Right lobe of liver (tissue), 6 donors: ENCODE results near the gene OSBPL10. TPM values are rescaled to one million over a fixed set of nuclear protein-coding genes. Genes with fewer than 3 reads are reported as not detected.
A peak's percentile ranks its signal among the peaks of the same experiment; 100 is the strongest.

ENCODE experiments used
- ATAC-seq, 4 donors: fragments of 200-7000 bp; cut with Tn5 transposase; one replicate each; pipeline ENCODE4 v1.9.1; 2020; ENCODE audit warnings: mild to moderate bottlenecking in 4 of 4, moderate library complexity in 4 of 4
- DNase-seq, 3 donors: peaks; one replicate each; pipeline ENCODE4 v3.0.0-alpha.2; 2020
- H3K27ac ChIP-seq, 3 donors: fragments of 200-600 bp; one replicate each; pipeline ENCODE4 v1.8.0; 2022
- H3K27me3 ChIP-seq, 2 donors: fragments of 200-600 bp; one replicate each; pipeline ENCODE4 v1.8.0; 2022
- H3K36me3 ChIP-seq, 4 donors: fragments of 200-600 bp; sonication (generic) in 1 of 4; one replicate each; pipeline versions ENCODE4 v1.5.1 to v1.8.0; 2017 to 2022; ENCODE audit warnings: control low read depth in 1 of 4
- H3K4me1 ChIP-seq, 4 donors: fragments of 200-600 bp; sonication (generic) in 1 of 4; one replicate each; pipeline versions ENCODE4 v1.5.1 to v1.8.0; 2017 to 2022; ENCODE audit warnings: control low read depth in 1 of 4
- H3K4me3 ChIP-seq, 3 donors: fragments of 200-600 bp; one replicate each; pipeline ENCODE4 v1.8.0; 2022
- H3K9me3 ChIP-seq, 4 donors: fragments of 200-600 bp; sonication (generic) in 1 of 4; one replicate each; pipeline versions ENCODE4 v1.5.1 to v1.8.0; 2017 to 2022; ENCODE audit warnings: control low read depth in 1 of 4
- POLR2A ChIP-seq: fragments of 450-650 bp; IDR thresholded peaks from one replicate; pipeline ENCODE4 v1.6.1; 2017; ENCODE audit warnings: antibody characterized with exemption, mild to moderate bottlenecking
- WGBS: methylation state at CpG from one replicate; pipeline ENCODE4 v1.1.6; 2018; ENCODE audit warnings: low coverage, low lambda C conversion rate; ENCODE audit not compliant: insufficient coverage; ENCODE audit errors: missing lambda C conversion rate; 5-methylcytosine and 5-hydroxymethylcytosine counted together
- intact Hi-C, 2 donors: fragments of 100-400 bp; cut with DNase I; formaldehyde crosslinking; loops; one replicate each; pipeline versions ENCODE4 v1.11.2 to v1.14.1; 2022
- total RNA-seq, 6 experiments: library from RNA; depleted of rRNA in 2 of 6; stranded (reverse); fragments of >200 nt in 2 of 6; fragmentation: NEBNext Ultra II Directional in 3 of 6; extraction: Animal tissue kit (Norgen Biotek cat#: 25700) in 3 of 6; gene quantifications; one replicate each; pipeline versions ENCODE4 v1.1.0 to v1.2.4, GENCODE V29; 2016 to 2023
- TF ChIP-seq, protein P1 (sequence below), 4 donors: fragments of 200-600 bp in 3 of 4; fragments of 450-650 bp in 1 of 4; IDR thresholded peaks; one replicate each; pipeline versions ENCODE4 v1.5.1 to v1.8.0; 2016 to 2022; ENCODE audit warnings: antibody characterized with exemption in 4 of 4, mild to moderate bottlenecking in 2 of 4
- donor health status: DM: no; HTN: yes; CAD: no.
- donor health status: DM: no; HTN: no; CAD: no.
- donor health status: DM: no; HTN: no; CAD: no.
- donor health status: DM: no; HTN: yes; CAD: no.
- donor health status: DM: no; HTN: yes; CAD: no.

OSBPL10 gene
- total RNA-seq, 6 experiments from 2014 or later = 2.2 to 13.0 (median 3.7) TPM

DNA sequence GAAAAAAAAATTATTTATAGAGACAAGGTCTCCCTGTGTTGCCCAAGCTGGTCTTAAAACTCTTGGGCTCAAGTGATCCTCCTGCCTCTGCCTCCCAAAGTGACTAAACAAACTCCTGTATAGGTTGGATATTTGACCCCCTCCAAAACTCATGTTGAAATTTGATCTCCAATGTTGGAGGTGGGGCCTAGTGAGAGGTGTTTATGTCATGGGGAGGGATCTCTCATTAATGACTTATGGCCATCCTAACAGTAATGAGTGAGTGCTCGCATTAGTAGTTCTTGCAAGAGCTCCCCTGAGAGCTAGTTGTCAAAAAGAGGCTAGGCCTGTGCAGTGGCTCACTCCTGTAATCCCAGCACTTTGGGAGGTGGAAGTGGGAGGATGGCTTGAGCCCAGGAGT, 307.1 kb downstream of the OSBPL10 start:
- H3K27ac ChIP-seq = no peak overlapping the region
- WGBS = 100% methylated on average over 1 of the region's 1 CpG
- intact Hi-C loops = no loop called here
- H3K4me1 ChIP-seq = no peaks in the 10 kb centered on the region
- no peak for ATAC-seq
- no peaks in the 10 kb centered on the region for H3K27me3 ChIP-seq
- no peaks in the 10 kb centered on the region for H3K36me3 ChIP-seq
- DNase-seq = no peak
- no peak overlapping the region for H3K4me3 ChIP-seq
- TF ChIP-seq, protein P1, sequence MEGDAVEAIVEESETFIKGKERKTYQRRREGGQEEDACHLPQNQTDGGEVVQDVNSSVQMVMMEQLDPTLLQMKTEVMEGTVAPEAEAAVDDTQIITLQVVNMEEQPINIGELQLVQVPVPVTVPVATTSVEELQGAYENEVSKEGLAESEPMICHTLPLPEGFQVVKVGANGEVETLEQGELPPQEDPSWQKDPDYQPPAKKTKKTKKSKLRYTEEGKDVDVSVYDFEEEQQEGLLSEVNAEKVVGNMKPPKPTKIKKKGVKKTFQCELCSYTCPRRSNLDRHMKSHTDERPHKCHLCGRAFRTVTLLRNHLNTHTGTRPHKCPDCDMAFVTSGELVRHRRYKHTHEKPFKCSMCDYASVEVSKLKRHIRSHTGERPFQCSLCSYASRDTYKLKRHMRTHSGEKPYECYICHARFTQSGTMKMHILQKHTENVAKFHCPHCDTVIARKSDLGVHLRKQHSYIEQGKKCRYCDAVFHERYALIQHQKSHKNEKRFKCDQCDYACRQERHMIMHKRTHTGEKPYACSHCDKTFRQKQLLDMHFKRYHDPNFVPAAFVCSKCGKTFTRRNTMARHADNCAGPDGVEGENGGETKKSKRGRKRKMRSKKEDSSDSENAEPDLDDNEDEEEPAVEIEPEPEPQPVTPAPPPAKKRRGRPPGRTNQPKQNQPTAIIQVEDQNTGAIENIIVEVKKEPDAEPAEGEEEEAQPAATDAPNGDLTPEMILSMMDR (IDR thresholded peaks at IDR 0.05) = no peak
- no peak for TF ChIP-seq POLR2A
- no peaks in the 10 kb centered on the region for H3K9me3 ChIP-seq

DNA sequence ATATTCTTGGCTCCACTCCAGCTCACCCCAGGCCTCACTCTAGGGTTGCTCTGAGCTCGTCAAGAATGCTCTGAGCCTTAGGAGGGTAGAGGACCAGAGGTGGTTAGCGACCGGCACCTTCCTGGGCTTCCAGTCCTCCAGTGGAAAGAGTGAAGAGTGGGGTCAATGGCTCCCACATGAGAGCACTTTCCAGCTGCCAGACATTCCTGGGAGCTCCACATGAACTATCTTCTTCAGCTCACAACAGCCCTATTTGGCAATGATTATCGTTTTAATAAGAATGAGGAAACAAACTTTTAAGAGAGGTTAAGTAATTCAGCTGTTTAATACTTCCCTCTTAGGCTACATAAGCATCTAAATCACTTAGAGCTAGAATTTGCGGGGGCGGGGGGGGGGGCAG, 309.1 kb downstream of the OSBPL10 start:
- H3K27me3 ChIP-seq = no peaks in the 10 kb centered on the region
- H3K27ac ChIP-seq = no peak overlapping the region

DNA sequence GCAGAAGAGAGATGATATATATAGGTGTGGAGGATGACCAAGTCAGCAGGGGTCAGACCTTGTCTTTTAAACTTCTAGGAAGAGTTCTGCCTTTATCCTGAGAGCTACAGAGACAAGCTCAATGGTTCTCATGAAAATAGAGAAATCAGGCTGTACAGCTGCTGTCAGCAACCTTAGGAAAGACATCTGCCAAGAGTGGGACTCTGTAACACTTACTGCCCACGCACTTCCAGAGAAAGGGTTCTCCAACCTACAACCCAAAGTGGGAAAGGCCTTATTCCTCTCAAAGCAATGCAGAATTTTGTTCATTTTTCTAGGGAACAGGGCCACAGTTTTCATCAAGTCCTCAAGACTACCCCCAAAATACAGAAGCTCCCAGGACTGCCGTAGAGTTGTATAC, 309.6 kb downstream of the OSBPL10 start:
- H3K4me3 ChIP-seq = no peak overlapping the region
- 68% methylated on average over 2 of the region's 2 CpGs for WGBS
- H3K27ac ChIP-seq = no peak overlapping the region
- no peaks in the 10 kb centered on the region for H3K9me3 ChIP-seq
- intact Hi-C loops = no loop called here
- no peaks in the 10 kb centered on the region for H3K36me3 ChIP-seq
- H3K4me1 ChIP-seq = no peaks in the 10 kb centered on the region
- TF ChIP-seq, protein P1 (IDR thresholded peaks at IDR 0.05) = no peak
- TF ChIP-seq POLR2A = no peak
- ATAC-seq (no peak), DNase-seq (no peak)
- H3K27me3 ChIP-seq = no peaks in the 10 kb centered on the region

More for the DNA sequence above, 309.1 kb downstream of the OSBPL10 start:
- no peaks in the 10 kb centered on the region for H3K36me3 ChIP-seq
- TF ChIP-seq, protein P1 (IDR thresholded peaks at IDR 0.05) = no peak
- no peak for TF ChIP-seq POLR2A
- H3K4me1 ChIP-seq = no peaks in the 10 kb centered on the region
- DNase-seq = no peak
- 17% methylated on average over 3 of the region's 6 CpGs for WGBS
- no peak overlapping the region for H3K4me3 ChIP-seq
- H3K9me3 ChIP-seq = no peaks in the 10 kb centered on the region
- intact Hi-C loops = no loop called here
- peak in 1 of 4 donors; percentile 14 for ATAC-seq

DNA sequence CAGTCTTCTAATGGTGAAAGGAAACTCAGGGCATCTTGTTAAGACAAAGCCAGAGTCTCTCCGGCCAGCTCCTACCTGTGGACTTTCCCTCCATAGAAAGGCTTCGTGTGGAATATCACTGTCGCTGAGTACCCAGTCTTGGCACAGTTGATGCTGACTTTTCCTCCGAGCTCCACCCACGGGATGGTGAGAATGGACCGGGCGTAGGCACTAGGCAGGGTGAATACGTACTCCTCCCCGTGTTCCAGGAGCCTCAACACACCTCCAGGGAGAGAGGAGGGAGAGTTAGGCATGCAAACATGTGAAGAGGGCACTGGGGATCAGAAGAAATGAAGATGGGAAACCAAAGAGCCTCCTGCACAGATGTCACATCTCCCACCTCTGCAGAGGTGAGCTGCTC, 310.3 kb downstream of the OSBPL10 start:
- intact Hi-C loops = no loop called here
- no peak for TF ChIP-seq POLR2A
- TF ChIP-seq, protein P1 (IDR thresholded peaks at IDR 0.05) = no peak
- WGBS = 68% methylated on average over 9 of the region's 9 CpGs

DNA sequence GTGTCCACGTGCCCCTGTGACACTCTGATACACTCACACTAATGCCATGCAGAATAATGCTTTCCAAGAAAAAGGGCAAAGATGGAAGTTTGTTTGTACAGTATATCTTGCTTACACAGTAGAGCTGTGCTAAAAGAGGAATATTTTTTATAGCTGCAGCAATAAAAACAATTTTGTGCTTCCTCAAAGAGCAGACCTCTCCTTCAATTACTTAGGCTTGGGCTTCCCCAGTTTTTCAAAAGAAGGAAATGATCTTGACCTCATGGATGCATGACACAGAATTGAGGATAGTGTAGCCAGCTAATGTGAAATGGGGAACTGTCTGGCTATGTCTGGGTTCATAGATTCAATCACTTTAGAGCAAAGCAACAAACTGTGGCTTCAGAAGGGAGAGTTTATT, 310.9 kb downstream of the OSBPL10 start:
- Histone ChIP-seq H3K4me1 (no peaks in the 10 kb centered on the region), H3K27ac (no peak overlapping the region), H3K4me3 (no peak overlapping the region), H3K36me3 (no peaks in the 10 kb centered on the region), H3K9me3 (no peaks in the 10 kb centered on the region), H3K27me3 (no peaks in the 10 kb centered on the region)
- intact Hi-C loops = no loop called here
- DNase-seq (no peak), ATAC-seq (peak; percentile 44 to 69 (median 57))
- WGBS = 38% methylated on average over 1 of the region's 1 CpG
- no peak for TF ChIP-seq POLR2A
- TF ChIP-seq, protein P1 (IDR thresholded peaks at IDR 0.05) = no peak

More for the DNA sequence above, 310.3 kb downstream of the OSBPL10 start:
- ATAC-seq = no peak
- Histone ChIP-seq H3K27me3 (no peaks in the 10 kb centered on the region), H3K4me3 (no peak overlapping the region), H3K4me1 (no peaks in the 10 kb centered on the region), H3K9me3 (no peaks in the 10 kb centered on the region), H3K36me3 (no peaks in the 10 kb centered on the region), H3K27ac (no peak overlapping the region)
- no peak for DNase-seq
